DND-41 (cell line): ENCODE results near the gene SPTLC2.

Experiments
- ATAC-seq: fragments of 200-7000 bp; cut with Tn5 transposase; 3 replicates; pipeline ENCODE4 v1.9.1; 2021; ENCODE audit warnings: low read depth; ENCODE audit not compliant: insufficient read depth
- DNase-seq: peaks from one replicate; pipeline ENCODE4 v3.0.0-alpha.2; 2020
- H2AFZ ChIP-seq: 2 replicates; pipeline ENCODE4 v1.6.0; 2012; ENCODE audit warnings: low read depth, low read length
- H3K27ac ChIP-seq: 2 replicates; pipeline ENCODE4 v1.5.1; 2012; ENCODE audit warnings: low read length, inconsistent platforms
- H3K27me3 ChIP-seq: fragments of 200-600 bp; sonication (generic); 2 replicates; pipeline ENCODE4 v1.6.0; 2012; ENCODE audit warnings: low read length, mild to moderate bottlenecking, inconsistent platforms; ENCODE audit not compliant: insufficient read depth, poor library complexity
- H3K36me3 ChIP-seq: 2 replicates; pipeline ENCODE4 v1.5.1; 2012; ENCODE audit warnings: low read length, inconsistent platforms; ENCODE audit not compliant: insufficient read depth
- H3K4me1 ChIP-seq: 2 replicates; pipeline ENCODE4 v1.5.1; 2012; ENCODE audit warnings: mild to moderate bottlenecking, low read length; ENCODE audit not compliant: insufficient read depth
- H3K4me2 ChIP-seq: 2 replicates; pipeline ENCODE4 v1.6.0; 2012; ENCODE audit warnings: mild to moderate bottlenecking, moderate library complexity, low read length, inconsistent platforms; ENCODE audit not compliant: insufficient read depth
- H3K4me3 ChIP-seq, 2 experiments: fragments of 200-600 bp in 1 of 2; shearing (Covaris generic) in 1 of 2; 2 replicates each; pipeline ENCODE4 v1.5.1; 2012 to 2016; ENCODE audit warnings: inconsistent platforms in 2 of 2, low read length in 2 of 2, mild to moderate bottlenecking in 2 of 2, low read depth in 1 of 2, moderate library complexity in 1 of 2
- H3K79me2 ChIP-seq: 2 replicates; pipeline ENCODE4 v1.6.0; 2012; ENCODE audit warnings: low read length, inconsistent platforms; ENCODE audit not compliant: insufficient read depth
- H3K9ac ChIP-seq: 2 replicates; pipeline ENCODE4 v1.6.0; 2012; ENCODE audit warnings: low read depth, mild to moderate bottlenecking, inconsistent platforms, low read length, moderate library complexity
- H3K9me3 ChIP-seq: 2 replicates; pipeline ENCODE4 v1.5.1; 2012; ENCODE audit warnings: low read length, moderate library complexity, mild to moderate bottlenecking, inconsistent platforms; ENCODE audit not compliant: insufficient read depth, severe bottlenecking
- H4K20me1 ChIP-seq: 2 replicates; pipeline ENCODE4 v1.6.0; 2012; ENCODE audit warnings: low read length; ENCODE audit not compliant: insufficient read depth
- CTCF ChIP-seq: IDR thresholded peaks from 2 replicates; pipeline ENCODE4 v1.5.1; 2012; ENCODE audit warnings: borderline replicate concordance, low read length, moderate library complexity, mild to moderate bottlenecking; ENCODE audit not compliant: poor library complexity, severe bottlenecking; ENCODE audit errors: extremely low read depth
- EZH2 ChIP-seq: IDR thresholded peaks from 3 replicates; pipeline ENCODE4 v1.6.1; 2012; ENCODE audit warnings: borderline replicate concordance, low read depth, mild to moderate bottlenecking, moderate library complexity, low read length, inconsistent platforms; ENCODE audit not compliant: severe bottlenecking

Gene SPTLC2

GRCh38 chr14:77598366-77599070 is 17.9 kb downstream of the SPTLC2 start:
- H4K20me1 ChIP-seq = no peaks in the 10 kb centered on the region
- ATAC-seq = peak; percentile 64; the same call in 2 of the 3 replicates
- no peak overlapping the region for H3K4me3 ChIP-seq

GRCh38 chr14:77593501-77593961 is 22.9 kb downstream of the SPTLC2 start:
- H3K36me3 ChIP-seq = peaks cover 21% of the 10 kb centered on the region; the same call in 1 of the 2 replicates
- peak overlapping the region in 1 of 2 experiments; percentile 1; a peak in 1 of 4 replicates for H3K4me3 ChIP-seq
- H2AFZ ChIP-seq = 0 out of 2 replicates have a peak overlapping the region, but pooled peaks have one; percentile 1
- H3K27ac ChIP-seq = peak overlapping the region; percentile 63
- peaks cover 28% of the 10 kb centered on the region for H3K79me2 ChIP-seq
- H3K9ac ChIP-seq = no peak overlapping the region; the same call in 1 of the 2 replicates
- no peak for TF ChIP-seq CTCF
- TF ChIP-seq EZH2 = no peak
- H3K4me1 ChIP-seq = peaks cover 26% of the 10 kb centered on the region
- no peaks in the 10 kb centered on the region for H3K27me3 ChIP-seq
- DNase-seq (no peak), ATAC-seq (peak; percentile 94)
- H3K9me3 ChIP-seq = no peaks in the 10 kb centered on the region
- H3K4me2 ChIP-seq = peak overlapping the region; percentile 52
- H4K20me1 ChIP-seq = no peaks in the 10 kb centered on the region

More at GRCh38 chr14:77598366-77599070, 17.9 kb downstream of the SPTLC2 start:
- Histone ChIP-seq H3K9ac (peak overlapping the region; percentile 30; the same call in 1 of the 2 replicates), H3K79me2 (peaks cover 36% of the 10 kb centered on the region), H2AFZ (peak overlapping the region; percentile 29; the same call in 1 of the 2 replicates), H3K27ac (peak overlapping the region; percentile 71), H3K4me1 (peaks cover 28% of the 10 kb centered on the region), H3K4me2 (peak overlapping the region; percentile 41), H3K27me3 (no peaks in the 10 kb centered on the region), H3K36me3 (peaks cover 21% of the 10 kb centered on the region; the same call in 1 of the 2 replicates), H3K9me3 (no peaks in the 10 kb centered on the region)
- no peak for TF ChIP-seq CTCF
- no peak for TF ChIP-seq EZH2
- DNase-seq = no peak

DNA sequence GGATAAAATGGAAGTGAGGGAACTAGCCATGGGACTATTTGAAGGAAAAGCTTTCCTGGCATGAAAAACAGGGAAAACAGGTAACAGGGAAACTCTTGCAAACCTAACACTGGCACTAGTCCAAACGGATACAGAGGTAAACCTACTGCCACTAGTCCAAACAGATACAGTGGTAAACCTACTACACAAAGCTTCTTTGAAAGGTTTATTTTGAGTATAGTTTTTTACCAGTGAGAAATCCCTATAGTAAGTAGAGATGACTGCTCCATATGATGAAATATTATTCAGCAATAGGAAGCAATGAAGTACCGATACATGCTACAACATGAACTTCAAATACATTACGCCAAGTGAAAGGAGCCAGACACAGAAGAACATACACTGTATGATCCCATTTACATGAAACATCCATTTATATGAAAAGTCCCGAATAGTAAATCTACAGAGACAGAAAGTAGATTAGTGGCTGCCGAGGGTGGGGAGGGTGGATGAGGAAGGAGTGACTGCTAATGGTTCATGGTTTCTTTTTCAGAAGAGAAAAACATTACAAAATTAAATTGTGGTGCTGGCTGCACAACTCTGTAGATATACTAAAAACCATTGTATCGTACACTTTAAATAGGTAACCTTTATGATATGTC is 25.5 kb downstream of the SPTLC2 start:
- H3K9ac ChIP-seq = no peak overlapping the region
- no peak overlapping the region for H2AFZ ChIP-seq
- H3K79me2 ChIP-seq = peaks cover 26% of the 10 kb centered on the region
- H3K4me3 ChIP-seq = no peak overlapping the region
- no peak overlapping the region for H3K4me2 ChIP-seq
- no peak for DNase-seq
- ATAC-seq = no peak
- no peaks in the 10 kb centered on the region for H3K27me3 ChIP-seq
- no peaks in the 10 kb centered on the region for H3K9me3 ChIP-seq
- peaks cover 16% of the 10 kb centered on the region; the same call in 1 of the 2 replicates for H3K36me3 ChIP-seq
- TF ChIP-seq CTCF (no peak), EZH2 (no peak)
- H3K27ac ChIP-seq = no peak overlapping the region
- H4K20me1 ChIP-seq = no peaks in the 10 kb centered on the region
- peaks cover 24% of the 10 kb centered on the region for H3K4me1 ChIP-seq
